ENCODE measurements around the gene CORO6.

CORO6 gene

DNA sequence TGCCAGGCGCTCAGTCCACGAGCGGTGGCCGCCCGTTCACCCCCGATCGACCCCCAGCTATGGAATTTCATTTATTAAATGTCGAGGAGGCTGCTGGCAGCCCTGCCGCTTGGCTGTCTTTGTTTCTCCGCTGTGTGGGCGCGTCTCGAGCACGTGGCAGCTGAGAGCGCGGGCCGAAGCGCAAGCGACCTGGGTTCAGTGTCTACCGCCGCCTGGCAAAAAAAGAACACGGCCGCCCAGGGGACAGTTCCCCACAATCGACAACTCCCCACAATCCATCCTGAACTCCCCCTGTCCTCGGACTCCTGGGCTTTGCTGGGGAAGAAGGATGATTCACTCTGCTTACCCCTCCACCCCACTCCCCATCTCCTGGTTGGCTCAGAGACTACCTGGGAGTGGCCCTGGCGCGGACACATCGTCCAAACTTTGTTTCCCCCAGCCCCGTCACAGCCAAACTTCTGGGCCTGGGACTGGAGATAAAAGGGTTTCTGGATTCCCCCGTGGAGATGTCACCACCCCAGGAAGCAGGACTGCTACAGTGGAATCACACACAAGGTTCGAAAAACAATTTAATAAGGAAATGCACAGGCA is 31.5 kb downstream of the CORO6 start:
- no peak for DNase-seq (ENCODE audit: low read depth, low spot score)

DNA sequence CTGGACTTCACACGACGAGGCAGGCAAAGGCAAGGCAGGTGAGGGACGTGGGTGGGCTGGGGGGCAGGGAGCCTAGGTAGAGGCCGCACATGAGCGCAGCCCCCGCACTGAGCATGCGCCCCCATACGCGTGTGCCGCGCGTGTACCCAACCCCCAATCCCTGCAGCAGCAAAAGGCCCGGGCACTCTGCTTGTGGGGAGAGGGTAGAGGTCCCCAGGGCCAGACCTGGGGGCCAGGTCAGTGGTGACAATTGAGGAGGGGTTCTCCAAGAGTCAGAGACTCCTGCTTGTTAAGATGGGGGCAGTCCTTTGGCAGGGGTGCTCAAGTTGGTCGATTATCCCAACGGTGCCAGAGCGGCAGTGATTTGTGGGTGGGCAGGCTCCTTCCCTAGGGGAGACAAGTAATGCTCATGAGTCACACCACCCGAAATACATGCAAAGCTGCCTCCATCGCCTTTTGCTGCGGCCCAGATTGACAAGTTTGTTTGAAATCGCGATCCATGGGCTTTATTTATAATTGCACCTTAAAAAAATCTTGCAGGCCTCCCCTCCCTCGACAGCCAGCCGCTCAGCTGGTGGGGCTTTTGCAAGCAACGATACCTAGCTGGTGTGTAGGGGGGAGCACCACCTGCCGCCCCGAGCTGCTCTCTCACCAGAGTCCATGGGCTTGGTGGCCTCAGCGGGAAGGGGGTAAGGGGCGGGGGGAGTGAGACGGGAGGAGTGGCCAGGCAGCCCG is 32.1 kb downstream of the CORO6 start:
- no peak for DNase-seq (ENCODE audit: low read depth, low spot score)

DNA sequence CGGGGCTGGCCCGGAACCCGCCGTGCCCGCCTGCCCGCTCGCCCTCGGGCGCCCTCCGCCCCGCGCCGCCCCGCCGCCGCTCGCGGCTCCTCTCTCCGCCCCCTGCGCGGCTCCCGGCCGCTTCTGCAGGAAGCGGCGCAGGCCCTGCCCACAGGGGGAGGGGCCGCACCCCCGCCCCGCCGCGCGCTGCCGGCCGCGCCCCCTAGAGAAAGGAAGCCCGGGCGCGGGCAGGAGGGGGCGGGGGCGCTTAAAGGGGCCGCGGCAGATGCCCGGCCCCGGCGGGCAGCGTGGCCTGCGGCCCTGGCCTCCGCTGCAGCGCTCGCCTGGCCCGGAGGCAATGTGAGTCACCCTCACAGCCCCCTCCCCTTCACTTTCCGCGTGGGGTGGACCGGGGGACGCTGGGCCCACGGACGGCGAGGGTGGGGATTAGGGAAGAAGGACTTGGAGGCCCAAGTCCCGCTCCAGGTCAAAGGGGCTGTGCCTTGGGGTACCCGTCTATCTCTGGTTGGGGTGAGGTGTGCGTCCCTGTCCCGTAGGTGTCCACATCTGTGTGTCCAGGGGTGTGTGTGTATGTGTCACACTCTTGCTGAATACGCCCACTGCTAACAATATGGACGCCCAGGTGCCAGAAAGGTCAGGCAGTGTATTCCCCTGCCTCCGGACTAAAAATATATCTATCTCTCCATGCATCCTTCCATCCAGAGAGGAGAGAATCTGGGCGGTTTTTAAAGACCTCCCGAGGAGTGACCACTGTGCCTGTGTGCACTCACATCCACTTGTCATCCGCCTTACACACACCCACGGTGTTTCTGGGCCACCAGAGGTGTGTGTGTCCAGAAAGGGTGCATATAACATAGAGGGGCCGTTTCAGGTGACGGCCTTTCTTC is 32.9 kb downstream of the CORO6 start, which contains the start of gene GIT1:
Gene GIT1, minus strand, starts transcription at position 125 of the 887 bp plus-strand sequence. CDS start 270 bp downstream, outside the sequence.
- DNase-seq (ENCODE audit: low read depth, low spot score), result peak; percentile 66

DNA sequence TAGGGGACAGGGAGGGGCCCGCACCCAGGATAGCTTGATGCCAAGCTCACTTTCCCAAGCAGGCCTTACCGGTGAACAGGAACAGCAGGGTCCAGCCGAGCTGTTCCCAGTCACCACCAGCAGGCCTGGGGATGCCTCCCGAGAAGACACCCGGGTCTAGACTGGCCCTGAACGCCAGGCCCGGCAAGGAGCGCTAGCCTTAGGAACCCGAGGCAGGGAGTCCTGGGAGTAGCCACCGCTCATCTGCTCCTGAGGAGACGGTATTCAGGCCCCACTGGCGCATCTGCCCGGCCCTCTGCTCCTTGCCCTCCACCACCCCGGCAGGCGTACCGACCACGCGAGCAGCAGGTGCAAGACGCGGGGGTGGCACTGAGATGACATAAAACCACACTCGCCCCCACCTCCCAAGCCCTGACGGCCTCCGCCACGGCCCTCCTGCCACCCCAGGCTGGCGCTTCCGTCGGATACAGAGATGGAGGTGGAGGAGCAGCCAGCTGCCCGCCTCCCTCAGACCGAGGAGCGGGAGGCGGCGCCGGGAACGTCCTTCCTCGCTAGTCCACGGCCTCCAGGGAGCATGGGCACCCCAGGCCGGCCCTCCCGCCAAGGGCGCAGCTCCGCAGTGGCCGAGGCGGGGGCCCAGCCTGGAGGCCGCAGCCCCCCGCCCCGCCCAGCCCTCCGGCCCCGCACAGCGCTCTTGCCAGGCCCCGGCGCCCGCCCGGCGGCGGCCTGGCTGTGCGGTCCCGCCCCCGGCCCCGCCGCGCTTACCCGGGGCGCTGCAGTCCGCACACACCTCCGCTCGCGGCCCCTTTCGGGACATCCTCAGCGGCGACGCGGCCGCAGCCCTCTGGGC is 33.9 kb downstream of the CORO6 start:
- DNase-seq (ENCODE audit: low read depth, low spot score), result no peak

DNA sequence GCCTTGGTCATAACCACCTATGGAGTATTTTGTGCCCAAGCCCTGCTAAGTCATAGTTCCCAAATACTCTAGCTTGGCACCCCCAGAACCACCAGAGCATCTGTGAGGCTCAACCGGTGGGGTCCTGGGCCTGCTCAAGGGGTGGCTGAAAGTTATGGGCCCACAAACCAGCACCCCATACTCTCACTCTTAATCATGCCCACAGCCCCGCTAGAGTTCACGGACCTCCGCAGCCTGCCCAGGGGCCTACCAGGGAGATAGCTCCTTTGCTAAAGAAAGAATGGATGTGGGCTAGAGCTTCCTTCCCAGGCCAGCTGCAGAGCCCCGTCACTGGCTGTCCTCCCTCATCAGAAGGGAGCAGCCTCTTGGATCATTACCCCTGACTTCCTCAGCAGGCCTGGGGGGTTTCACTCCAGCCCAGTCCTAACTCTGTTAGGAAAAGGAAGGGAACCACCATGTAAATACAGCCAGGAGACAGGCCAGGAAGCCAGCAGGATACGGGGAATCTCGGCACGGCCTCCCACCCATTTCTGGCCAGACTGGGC is 34.6 kb downstream of the CORO6 start:
- no peak for DNase-seq (ENCODE audit: low read depth, low spot score)

DNA sequence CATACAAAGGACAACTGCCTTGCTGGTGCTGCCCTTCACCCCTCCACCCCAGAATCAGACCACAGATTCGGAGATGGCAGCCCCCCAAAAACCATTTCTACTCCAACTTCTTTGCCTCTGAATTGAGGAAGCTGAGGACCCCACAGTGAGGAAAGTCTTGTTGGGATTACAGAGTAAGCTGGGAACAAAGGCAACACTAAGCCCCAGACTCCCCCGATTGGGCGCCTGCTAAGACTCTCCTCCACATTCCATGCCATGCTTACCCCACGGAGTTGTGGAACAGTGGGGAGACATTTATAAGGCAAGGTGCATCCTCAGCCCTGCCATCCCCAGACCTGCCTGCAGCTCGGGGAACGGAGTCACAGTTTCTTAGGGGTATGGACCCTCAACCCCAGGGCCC is 35.1 kb downstream of the CORO6 start:
- DNase-seq (ENCODE audit: low read depth, low spot score), result no peak

DNA sequence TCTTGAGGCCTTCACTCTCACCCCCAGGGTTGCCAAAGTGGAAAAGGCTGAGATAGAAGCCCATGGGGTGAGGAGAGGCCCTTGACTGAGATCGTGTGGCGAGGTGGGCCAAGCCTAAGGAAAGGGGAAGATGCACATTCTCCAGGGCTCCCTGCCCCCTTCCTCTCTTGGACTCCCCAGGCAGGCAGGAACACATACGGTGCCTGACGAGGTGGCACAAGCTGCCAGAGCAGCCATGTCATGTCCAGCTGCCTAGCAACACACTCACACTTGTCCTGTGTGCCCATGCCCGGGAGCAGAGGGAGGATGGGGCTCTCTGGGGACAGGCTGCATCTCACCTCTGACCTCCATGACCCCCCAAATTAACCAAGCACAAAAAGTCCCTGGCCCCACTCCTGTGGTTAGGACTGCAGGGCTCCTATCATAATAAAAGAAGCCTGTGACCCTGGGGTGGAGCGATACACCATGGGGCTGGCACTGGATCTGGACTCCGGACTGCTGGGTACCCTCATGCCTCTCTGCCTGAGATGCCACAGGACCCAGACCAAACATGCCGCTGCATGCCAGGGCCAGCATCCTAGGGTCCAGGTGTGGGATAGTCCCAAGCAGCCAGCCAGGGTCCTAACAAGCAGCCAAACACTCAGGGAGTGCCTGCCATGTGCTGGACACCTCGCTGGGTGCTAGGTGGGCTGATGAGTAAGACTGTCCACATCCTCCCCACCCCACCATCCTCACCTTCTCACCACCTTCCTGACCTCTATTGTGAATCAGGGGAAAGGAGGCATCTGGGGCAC is 35.8 kb downstream of the CORO6 start:
- no peak for DNase-seq (ENCODE audit: low read depth, low spot score)

DNA sequence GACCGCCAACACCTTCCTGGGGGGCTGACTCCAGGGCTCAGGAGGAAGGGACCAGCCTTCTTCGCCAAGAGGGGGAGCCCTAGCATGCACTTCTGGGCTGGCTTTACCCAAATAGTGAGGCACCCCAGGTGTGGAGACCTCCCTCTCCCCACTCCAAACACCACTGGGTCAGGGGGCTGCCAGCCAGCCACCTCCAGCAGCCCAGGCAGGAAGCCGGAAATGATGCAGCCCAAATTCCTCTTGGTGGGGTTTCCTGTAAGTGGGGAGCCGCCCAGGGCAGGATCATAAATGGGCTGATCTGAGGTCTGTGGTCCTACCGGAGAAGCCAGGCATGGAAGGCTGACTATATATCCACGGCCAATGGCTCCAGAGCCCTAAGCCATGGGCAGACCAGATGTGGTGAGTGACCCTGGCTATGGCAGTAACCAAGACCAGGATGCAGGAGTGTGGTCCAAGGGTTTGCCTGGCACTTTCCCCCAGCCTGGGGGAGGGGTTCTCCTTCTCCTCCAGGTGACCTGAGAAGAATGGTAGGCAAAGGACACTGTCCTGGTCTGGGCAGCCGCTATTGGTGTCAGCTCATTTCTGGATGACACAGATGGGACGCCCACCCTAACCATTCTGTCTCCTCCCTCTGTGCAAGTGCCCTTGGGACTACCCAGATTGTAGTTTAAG is 37.5 kb downstream of the CORO6 start:
- no peak for DNase-seq (ENCODE audit: low read depth, low spot score)

DNA sequence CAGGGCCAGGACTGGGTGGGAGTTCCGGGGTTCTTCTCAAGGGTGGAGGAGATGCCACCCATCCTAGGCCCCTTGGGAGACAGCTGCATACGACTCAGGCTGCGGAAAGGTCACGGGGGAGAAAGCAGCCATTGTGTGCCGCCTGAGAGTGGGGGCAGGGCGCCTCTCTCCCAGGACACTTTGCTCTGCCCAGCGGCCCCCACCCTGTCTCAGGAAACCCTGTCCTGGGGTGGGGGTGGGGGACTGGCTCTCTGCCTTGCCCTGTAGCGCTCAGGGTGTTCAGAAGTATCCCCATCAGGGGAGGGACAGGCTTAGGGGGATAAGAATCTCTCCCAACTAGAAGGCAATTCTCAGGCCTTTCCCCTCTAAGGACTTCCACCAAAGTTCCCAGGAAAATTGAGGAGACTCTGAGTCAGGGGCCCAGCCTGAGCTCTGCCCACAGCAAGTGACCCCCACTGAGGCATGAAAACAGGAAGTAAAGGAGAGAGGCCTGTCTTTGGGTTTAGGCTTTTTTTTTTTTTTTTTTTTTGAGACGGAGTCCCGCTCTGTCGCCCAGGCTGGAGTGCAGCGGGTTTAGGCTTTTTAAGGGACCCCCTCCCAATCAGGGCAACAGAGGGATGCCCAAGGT is 38.1 kb downstream of the CORO6 start:
- DNase-seq (ENCODE audit: low read depth, low spot score), result no peak

DNA sequence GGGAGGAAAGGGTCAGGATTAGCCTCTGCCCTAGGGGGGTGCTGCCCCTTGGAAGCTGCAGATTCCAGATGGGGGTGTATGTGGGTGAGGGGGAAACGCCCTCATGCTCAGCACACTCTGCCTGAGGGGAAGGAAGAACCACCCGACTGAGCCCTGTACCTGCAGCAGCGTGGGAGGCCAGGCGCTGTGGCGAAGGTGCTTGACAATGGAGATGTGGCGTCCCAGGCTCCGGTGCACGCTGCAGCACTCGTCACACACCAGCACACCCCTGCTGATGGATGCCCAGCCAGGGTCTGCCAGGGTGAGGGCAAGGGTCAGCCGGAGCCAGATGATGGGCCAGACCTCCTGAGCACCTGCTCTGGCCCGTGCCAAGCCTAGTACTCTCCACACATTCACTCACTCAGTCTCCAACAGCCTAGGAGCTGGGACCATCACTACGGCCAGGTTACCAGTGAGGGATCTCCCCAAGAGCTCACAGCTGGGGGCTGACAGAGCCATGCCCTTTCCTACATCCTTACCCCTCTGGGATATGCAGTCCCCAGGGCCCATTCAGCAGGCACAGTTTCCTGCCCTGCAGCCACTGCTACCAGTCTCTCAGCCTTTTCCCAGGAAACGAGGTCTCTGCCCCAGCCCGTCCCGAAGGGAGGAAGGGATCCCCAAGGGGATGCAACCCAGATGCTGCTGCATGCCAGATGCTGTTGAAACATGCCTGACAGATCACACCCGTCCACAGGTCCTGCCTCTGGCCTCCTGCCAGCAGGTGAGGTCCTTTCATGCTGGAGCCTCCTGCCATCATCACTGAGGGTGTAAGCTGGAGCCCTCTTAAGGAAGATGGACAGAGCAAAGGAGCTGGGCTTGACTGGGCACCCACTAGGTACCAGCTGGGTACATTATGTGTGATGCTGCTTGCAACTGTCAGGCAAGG is 39.1 kb downstream of the CORO6 start:
- no peak for DNase-seq (ENCODE audit: low read depth, low spot score)

DNA sequence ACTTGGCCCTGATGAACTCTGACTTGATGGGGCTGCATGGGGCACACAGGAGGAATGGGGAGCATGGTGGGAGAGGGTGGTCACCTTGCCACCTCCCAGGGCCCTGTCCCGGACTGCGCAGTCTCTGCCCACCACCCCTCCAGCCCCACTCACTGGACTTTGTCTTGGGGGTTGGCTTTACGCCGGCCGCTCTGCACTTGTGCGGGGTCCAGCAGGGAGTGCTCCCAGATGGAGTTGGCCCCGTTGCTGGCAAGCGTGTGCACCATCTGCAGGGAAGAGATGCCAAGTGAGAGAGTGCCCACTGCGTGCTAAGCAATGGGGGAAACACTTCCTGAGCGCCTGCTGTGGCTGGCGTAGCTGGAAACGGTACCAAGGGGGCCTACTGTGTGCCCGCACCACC is 39.9 kb downstream of the CORO6 start:
- no peak for DNase-seq (ENCODE audit: low read depth, low spot score)

DNA sequence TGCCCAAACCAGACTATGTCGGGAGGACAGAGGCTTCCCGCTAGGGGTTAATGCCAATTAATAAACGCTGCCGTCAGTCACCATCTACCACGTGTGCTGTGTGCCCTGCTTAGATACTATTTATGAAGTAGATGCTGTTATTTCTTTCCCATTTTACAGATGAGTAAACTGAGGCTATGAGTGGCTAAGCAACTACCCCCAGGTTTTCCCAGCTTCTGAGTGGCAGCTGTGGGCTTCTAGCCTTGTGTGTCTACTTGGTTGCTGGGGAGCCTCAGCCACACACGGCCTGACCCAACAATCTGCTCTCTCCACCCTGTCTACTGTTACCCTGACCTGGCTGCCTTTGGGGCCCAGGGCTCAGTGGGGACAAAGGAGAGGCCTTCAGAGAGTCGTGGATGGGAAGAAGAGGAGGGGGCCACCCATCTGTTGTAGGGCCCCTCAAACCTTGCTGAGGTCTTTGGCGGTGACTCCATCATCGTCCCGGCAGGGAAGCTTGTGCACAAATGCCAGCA is 40.4 kb downstream of the CORO6 start:
- DNase-seq (ENCODE audit: low read depth, low spot score), result no peak

DNA sequence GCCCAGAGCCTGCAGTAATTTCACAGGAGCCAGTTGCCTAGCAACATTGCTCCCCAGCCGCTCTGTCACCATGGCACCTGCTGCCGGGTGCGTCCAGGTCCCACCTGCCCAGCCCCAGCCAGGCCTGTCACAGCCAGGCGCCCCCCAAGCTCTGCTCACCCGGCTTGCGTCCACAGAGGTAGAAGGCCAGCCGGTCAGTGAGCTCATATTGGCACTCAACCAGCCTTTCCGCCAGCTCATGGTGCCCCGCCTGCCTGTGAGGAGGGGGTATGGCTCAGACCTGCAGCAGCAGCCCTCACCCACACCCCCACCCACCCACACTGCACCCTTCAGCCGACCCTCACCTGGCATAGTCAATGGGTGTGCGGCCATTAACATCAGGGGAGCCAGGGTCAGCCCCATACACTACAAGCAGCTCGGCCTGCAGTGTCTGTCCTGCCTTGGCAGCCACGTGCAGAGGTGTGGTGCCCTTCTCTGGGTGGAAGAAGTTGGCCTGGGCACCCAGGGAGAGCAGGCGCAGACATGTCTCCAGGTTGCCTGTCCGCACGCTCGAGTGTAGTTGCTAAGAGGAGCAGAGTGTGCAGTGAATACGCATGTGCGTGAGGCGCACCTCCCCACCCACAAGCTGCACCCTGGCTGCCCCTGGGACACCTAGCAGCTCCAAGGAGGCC is 41.0 kb downstream of the CORO6 start:
- no peak for DNase-seq (ENCODE audit: low read depth, low spot score)

DNA sequence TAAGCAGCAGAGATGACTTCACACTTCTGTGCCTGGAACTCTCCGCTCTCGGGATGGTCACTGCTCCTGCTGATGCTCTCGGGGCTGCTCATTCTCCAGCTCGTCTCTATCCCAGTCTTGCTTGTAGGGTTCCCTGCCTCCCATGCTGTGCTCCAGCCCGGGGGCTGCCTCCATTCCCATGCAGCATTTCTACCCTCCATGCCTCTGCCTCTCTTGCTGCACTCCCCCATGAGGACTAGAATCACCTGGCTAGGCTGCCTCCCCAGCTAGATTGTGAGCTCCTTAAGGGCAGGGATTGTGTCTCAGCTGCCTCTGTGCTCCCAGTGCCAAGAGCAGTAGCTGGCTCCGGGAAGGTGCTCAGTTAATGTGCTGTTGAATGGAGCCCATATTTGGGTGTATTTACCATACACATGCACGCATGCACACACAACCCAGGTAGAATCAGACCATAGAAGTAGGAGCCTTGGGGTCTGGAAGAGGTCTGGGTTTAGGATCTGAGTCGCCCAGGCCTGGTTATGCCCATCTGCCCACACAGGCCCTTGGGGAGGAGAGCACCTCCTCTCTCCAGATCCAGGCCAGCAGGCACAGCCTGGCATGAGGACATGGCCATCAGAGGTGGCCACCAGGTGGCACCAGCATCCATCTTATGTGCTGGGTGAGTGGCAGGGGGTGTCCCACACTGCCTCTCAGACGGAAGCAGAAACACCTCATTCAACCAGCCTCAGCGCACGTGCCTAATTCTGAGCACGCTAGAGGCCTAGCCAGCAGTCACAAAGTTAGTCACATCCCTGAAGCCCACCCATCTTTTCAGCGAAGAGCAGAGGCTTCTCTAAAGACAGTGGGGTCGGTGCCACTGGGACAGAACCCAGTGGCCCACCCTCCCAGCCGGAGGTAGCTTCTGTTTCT is 42.6 kb downstream of the CORO6 start:
- peak; percentile 78 for DNase-seq (ENCODE audit: low read depth, low spot score)

DNA sequence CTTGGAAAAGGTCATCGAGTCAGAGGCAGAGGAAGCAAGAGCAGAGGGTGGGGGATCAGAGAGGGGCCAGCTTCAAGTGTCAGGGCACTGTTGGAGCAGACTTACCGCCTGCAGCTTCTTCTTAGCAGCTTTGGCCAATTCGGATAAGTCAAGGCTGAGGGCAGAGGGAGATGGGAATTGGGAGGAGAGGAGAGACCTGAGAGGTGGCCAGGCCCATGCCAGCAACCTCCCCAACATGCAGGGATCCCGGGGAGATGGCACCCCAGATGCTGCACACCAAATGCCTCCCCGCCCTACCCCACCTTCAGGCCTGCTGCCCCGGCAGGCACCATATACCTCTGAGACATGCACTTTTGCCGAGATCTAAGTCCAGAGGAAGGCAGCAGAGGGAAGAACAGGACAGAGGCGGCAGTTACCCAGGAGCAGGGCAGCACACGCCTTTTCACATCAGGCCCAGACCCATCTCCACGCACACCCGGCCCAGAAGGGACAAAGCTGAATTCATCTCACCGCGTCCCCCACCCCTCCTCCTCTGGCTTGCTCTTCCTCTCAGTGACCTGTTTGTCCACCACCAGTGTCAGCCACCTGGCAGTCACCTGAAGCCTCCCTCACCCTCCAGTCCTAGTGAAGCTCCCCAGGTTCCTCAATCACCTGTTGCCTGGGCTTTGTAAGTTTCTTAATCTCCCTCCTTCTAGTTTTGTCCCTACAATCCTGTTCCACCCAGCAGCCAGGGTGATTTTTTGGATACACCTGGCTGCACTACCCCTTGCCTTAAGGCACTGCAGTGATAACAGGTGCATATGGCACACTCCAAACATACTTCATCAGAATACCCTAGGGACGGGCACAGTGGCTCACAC is 43.9 kb downstream of the CORO6 start:
- no peak for DNase-seq (ENCODE audit: low read depth, low spot score)

All from activated CD4-positive, CD25-positive, alpha-beta regulatory T cell treated with anti-CD3 and anti-CD28 coated beads, Interleukin-2, amount 50 U/mL, for 16 hours (primary cell).